HG03108 (cell line): ENCODE results near the gene POLR2L.

Experiments
- ATAC-seq: cut with Tn5 transposase; IDR thresholded peaks from one replicate; pipeline ENCODE4 v1.9.1; 2021; ENCODE audit warnings: moderate library complexity; ENCODE audit not compliant: unreplicated experiment

Gene POLR2L

GRCh38 chr11:842370-843002 lies at the start of gene POLR2L, which contains the start of gene TSPAN4:
POLR2L (minus strand) TSS chr11:842529; CDS start chr11:842508, 21 bp downstream.
TSPAN4 (plus strand) TSS chr11:842852; CDS start chr11:850305, 7,453 bp downstream.
- ATAC-seq, result peak; percentile 57

- ATAC-seq, result no peak
These were observed 48.6 kb upstream of the POLR2L start for GRCh38 chr11:890794-891540.

DNA sequence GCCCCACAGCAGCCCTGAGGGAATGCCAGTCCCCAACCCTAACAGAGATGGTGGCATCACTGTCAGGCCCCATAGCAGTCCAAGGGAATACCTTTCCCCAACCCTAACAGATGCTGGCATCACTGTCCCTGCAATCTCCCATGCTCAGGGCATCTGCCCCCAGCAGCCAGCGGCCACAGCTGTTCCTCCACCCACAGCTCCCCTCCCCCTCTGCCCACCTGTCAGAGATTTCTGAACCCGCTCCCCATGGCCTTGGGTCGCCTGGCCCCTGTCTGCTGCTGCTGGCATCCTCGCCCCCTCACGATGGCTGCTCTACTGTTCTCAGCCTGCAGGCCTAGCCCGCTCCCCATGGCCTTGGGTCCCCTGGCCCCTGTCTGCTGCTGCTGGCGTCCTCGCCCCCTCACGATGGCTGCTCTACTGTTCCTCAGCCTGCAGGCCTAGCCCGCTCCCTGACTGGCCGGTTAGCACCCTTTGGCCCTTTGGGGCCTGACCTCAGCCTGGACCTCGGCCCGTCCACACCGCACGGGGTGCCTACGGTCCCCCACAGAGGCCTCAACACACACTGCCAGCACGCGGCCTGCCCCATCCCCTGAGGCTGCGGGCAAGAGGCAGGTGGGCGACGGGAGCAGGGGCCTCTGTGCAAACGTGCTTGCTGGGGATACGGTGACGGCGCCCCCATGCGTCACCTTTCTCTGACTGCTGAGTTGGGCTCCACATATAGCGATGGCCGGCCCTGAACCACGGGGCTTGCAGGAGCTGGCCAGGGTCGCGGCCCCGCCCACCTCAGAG lies 47.6 kb upstream of the POLR2L start:
- ATAC-seq, result no peak

DNA sequence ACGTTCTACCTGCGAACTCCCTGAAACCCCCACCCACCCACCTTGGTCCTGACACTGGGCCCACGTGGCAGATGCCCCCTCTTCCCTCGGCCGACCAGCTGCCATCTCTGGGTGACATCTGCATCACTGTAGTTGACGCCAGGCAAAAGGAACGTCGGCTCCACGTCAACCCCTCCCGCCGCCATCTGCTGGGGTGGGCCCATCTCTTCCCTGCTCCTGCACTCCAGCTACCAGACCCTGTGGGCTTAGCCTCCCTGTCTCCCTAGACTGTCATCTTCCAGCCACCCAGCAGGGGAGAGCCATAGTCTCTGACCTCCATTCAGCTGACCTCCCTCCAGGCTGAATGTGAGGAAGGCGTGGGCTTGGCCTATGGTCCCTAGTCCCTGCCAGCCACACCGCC lies 46.9 kb upstream of the POLR2L start:
- ATAC-seq, result no peak

GRCh38 chr11:888310-889212 lies 46.2 kb upstream of the POLR2L start:
- ATAC-seq, result no peak

- ATAC-seq, result no peak
These were observed 45.3 kb upstream of the POLR2L start for GRCh38 chr11:887589-887988.

GRCh38 chr11:886568-886967 lies 44.2 kb upstream of the POLR2L start:
- ATAC-seq, result no peak

- no peak for ATAC-seq
These were observed 42.3 kb upstream of the POLR2L start for GRCh38 chr11:884578-885070.

GRCh38 chr11:883527-883926 lies 41.2 kb upstream of the POLR2L start:
- ATAC-seq, result no peak

DNA sequence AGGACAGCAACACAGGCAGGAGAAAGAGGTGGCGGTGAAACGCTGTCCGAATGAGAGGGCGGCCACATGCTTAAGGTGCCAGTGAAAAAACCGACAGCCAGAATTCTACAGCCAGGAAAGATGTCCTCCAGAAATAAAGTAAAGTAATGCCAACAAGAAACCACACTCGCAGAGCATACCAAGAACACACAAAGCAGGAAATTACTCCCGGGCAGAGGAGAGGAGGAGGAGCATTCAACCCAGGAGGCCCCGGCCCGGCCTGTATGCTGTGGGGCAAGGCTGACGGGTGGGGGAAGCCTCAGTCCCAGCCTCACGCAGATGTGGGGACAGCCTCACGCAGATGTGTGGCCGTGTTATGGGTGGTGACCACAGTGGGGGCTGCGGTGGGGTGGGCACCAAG lies 40.3 kb upstream of the POLR2L start:
- no peak for ATAC-seq

DNA sequence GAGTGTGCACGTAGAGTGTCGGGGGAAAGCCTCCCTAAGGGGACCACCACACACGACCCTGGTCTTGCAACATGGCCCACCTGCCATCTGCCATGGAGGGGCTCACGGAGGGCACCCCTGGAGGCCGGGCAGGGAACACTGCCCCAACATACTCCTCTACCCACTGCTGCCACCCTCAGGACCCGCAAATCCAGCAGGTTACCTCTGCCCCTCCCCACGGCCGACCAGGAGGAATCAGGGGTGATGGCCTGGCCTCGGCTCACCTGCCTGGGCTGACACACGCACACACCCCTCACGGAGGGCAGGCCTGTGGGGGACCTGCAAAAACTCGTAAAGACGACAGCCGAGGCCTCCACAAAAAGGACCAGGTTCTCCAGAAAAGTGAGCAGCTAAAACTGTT lies 38.1 kb upstream of the POLR2L start:
- ATAC-seq, result no peak

- ATAC-seq, result no peak
These were observed 35.2 kb upstream of the POLR2L start for GRCh38 chr11:877565-877964.

DNA sequence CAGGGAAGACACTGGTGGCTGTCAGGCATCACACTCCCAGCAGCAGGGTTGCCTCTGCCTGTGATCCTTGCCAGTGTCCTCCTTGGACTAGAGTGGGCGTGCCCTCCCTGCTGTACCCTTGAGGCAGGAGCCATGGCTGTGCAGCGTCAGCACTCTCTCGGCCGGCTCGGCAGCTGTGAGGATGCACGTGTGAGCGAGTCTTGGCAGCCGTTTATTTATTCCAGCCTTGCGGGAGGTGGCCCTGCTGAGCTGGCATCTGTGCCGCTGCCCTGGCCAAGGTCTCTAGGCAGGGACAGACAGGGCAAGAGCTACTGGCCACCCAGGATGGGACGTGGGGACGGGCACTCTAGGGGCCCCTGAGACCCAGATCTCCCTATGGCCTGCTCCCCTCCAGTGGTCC lies 34.2 kb upstream of the POLR2L start:
- ATAC-seq, result no peak

DNA sequence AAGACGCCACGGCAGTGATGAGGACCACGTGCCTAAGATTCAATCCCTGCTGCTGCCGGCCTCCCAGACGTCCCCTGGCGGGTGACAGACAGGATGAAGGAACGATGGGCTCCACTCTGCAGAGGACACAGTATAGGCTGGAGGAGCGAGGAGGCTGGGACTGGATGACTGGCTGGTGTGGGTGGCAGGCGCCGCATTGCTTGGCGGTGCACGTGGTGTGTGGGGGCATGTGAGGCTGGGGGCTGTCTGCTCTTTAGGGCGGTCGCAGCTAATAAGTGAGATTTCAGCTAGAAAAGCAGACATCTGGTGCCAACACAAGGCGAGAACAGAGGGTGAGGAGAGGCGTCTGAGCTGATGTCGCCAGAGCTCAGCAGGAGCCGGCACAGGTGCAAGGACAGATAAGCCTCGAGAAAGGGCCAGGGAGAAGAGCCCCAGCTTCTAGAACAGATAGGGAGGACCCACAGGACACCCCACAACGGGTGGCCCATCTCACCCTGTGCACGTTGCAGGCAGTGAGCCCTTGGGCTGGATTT lies 33.5 kb upstream of the POLR2L start:
- ATAC-seq, result no peak

GRCh38 chr11:875203-875602 lies 32.9 kb upstream of the POLR2L start:
- ATAC-seq, result no peak

GRCh38 chr11:873706-874105 lies 31.4 kb upstream of the POLR2L start:
- ATAC-seq, result no peak

- ATAC-seq, result no peak
These were observed 30.5 kb upstream of the POLR2L start for GRCh38 chr11:872799-873198.

GRCh38 chr11:871472-871871 lies 29.1 kb upstream of the POLR2L start:
- ATAC-seq, result no peak

DNA sequence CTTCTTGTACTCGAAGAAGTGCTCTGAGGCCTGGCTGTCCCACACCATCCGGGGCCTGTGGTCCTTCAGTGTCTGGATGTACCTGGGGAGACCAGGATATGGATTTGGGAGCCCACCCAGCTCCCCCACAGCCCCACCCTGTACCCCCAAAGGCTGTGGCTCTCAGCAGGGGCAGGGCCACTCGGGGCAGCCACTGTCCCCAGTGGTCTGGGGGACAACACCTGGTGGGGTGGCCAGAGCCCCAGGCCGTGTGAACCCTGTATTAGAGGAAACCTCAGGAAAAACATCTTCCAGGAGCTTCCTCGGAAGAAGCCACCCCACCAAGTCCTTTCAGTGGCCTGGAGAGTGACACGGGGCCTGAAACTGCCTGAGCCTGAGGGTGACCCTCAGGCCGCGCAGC lies 28.1 kb upstream of the POLR2L start:
- no peak for ATAC-seq

- no peak for ATAC-seq
These were observed 27.7 kb upstream of the POLR2L start for GRCh38 chr11:870127-870413.
